MM.1S (cell line): ENCODE data around the gene PLA2G2D.

Experiments
- EZH2 ChIP-seq: fragments of 300-600 bp; sonication (generic); optimal IDR thresholded peaks from 2 replicates; pipeline ENCODE3; 2017; ENCODE audit warnings: low read depth, mild to moderate bottlenecking, antibody characterized with exemption, low read length, mixed read lengths
- EZH2phosphoT487 ChIP-seq: fragments of 300-600 bp; sonication (generic); IDR thresholded peaks from 2 replicates; pipeline ENCODE4 v1.6.1; 2018; ENCODE audit warnings: antibody characterized with exemption, low read length
- TF ChIP-seq, protein P1 (sequence below): fragments of 300-600 bp; sonication (generic); IDR thresholded peaks from 2 replicates; pipeline ENCODE4 v1.5.1; 2016; ENCODE audit warnings: antibody characterized with exemption, low read length, mixed read lengths

DNA sequence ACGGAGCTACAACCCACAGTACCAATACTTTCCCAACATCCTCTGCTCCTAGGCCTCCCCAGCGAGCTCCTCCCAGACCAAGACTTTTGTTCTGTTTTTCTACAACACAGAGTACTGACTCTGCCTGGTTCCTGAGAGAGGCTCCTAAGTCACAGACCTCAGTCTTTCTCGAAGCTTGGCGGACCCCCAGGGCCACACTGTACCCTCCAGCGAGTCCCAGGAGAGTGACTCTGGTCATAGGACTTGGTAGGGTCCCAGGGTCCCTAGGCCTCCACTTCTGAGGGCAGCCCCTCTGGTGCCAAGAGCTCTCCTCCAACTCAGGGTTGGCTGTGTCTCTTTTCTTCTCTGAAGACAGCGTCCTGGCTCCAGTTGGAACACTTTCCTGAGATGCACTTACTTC, 28.7 kb downstream of the PLA2G2D start:
- TF ChIP-seq, protein P1, sequence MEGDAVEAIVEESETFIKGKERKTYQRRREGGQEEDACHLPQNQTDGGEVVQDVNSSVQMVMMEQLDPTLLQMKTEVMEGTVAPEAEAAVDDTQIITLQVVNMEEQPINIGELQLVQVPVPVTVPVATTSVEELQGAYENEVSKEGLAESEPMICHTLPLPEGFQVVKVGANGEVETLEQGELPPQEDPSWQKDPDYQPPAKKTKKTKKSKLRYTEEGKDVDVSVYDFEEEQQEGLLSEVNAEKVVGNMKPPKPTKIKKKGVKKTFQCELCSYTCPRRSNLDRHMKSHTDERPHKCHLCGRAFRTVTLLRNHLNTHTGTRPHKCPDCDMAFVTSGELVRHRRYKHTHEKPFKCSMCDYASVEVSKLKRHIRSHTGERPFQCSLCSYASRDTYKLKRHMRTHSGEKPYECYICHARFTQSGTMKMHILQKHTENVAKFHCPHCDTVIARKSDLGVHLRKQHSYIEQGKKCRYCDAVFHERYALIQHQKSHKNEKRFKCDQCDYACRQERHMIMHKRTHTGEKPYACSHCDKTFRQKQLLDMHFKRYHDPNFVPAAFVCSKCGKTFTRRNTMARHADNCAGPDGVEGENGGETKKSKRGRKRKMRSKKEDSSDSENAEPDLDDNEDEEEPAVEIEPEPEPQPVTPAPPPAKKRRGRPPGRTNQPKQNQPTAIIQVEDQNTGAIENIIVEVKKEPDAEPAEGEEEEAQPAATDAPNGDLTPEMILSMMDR = no peak
- TF ChIP-seq EZH2 (no peak), EZH2phosphoT487 (no peak)
